ENCODE results near the gene CDH22.

DNA sequence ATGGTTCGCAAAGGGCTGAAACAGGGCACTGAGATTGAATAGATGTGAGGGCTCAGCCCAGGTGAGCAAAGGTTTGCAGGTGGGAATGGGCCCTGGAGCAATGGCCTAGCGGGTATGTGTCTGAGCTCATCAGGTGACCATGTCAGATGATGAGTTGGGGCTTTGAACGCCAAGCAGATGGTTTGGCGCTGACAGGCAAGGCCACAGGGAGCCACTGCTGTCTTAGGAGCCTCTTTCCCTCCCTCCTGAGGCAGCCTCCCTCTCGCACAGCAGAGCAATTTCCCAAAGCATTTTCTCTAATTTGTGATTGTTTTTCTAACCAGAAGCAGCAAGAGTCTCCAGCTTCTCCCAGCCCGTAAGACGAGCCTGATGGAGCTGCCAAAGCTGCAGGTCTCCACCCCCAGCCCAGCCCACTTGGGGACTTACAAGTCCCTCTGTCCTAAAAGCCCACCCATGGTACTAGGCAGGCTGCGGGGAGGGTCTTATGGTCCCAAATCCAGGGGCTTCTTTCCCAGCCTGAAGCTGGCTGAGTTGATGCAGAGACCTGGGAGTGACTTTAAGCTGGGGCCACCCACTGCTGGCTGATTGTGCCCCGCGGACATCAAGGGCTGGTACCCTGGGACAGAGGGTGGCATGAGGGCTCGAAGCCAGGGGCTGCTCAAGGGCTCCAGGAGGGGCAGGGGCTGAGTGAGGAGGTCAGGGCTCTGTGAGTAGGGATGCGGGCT is 11.6 kb downstream of the CDH22 start:
- TF ChIP-seq, protein P1, sequence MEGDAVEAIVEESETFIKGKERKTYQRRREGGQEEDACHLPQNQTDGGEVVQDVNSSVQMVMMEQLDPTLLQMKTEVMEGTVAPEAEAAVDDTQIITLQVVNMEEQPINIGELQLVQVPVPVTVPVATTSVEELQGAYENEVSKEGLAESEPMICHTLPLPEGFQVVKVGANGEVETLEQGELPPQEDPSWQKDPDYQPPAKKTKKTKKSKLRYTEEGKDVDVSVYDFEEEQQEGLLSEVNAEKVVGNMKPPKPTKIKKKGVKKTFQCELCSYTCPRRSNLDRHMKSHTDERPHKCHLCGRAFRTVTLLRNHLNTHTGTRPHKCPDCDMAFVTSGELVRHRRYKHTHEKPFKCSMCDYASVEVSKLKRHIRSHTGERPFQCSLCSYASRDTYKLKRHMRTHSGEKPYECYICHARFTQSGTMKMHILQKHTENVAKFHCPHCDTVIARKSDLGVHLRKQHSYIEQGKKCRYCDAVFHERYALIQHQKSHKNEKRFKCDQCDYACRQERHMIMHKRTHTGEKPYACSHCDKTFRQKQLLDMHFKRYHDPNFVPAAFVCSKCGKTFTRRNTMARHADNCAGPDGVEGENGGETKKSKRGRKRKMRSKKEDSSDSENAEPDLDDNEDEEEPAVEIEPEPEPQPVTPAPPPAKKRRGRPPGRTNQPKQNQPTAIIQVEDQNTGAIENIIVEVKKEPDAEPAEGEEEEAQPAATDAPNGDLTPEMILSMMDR (IDR thresholded peaks at IDR 0.05): no peak
- TF ChIP-seq POLR2A (IDR thresholded peaks at IDR 0.05): no peak
